Dermis blood vessel endothelial cell (primary cell): ENCODE results near the gene SSC5D. TPM values are rescaled to one million over a fixed set of nuclear protein-coding genes. Genes with fewer than 3 reads are reported as not detected.

Experiments
- DNase-seq: peaks from one replicate; pipeline ENCODE4 v3.0.0; 2010
- total RNA-seq: library from RNA; depleted of rRNA; stranded (reverse); fragments of >200 nt; gene quantifications from 2 replicates; pipeline ENCODE4 v1.2.3, GENCODE V29; 2014

Gene SSC5D
- total RNA-seq, 1 donor from 2014 or later = 0.51 TPM

DNA sequence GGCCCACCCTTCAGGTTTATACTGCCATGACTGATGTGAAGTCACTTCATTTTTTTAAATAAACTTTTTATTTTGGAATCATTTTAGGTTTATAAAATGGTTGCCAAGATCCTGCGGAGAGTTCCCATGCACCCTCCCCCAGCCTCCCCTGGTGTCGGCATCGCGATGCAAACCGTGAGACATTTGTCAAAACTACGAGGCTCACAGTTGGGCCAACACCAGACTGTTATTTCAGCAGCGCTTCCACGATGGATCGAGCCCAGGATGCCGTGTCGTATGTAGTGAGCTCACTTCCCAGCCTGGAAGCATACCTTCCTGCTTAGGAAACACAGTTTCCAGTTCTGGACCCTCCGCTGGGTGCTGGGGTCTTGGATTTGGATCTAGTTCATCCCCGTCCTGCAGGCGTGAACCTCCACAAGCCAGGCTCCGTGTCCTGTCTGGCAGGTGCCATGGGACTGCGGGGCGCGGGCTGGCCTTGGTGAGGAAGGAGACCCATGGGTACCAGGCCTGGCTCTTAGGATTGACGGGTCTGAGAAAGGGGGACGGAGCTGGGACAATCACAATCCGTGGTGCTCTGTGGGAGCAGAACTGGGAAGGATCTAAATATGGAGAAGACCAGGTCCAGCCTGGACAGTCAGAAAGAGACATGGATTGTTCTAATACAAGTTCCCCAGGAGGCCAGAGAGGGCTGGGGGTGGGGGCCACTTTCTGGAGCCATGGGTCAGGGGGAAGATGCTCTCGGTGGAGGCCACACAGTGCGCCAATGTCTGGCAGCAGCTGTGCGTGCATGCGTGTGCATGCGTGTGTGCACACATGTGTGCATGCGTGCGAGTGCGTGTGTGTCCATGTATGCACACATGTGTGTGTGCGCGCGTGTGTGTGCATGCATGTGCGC, 51.1 kb downstream of the SSC5D start:
- no peak for DNase-seq

DNA sequence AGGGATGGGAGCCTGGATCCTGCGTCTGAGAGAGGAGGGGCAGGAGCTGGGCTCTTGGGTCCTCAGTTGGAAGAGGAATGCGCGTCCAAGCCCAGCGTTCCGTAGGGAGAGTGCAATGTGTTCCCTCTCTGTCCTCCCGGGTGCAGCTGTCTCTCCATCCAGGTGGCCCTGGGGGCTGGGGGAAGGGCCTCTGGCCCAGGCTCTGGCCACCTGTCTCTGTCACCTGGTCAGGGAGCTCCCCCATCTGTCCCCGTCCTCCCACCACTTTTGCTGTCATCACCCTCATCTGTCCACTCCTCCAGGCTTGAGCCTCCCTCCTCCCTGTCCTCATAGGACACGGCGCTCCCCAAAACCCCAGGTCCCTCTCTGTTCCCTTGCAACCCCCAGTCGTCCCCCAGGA, 52.4 kb downstream of the SSC5D start:
- no peak for DNase-seq

DNA sequence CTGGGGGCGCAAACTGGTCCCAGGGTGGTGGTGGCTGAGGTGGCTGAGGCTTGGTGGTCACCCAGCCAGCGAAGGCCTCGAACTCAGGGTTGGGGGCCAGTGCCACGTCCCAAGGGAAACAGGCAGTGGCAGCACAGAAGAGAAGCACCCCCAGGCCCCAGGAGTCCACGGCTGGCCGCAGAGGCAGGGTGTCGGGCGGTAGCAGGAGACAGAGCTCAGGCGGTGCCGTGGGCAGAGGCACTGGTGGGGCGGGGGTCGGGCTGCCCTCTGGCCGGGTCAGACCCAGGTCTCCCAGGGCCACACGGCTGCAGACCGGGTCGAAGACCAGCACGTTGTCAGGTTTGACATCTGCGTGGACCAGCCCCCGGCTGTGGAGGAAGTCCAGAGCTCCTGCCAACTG, 52.9 kb downstream of the SSC5D start:
- no peak for DNase-seq

DNA sequence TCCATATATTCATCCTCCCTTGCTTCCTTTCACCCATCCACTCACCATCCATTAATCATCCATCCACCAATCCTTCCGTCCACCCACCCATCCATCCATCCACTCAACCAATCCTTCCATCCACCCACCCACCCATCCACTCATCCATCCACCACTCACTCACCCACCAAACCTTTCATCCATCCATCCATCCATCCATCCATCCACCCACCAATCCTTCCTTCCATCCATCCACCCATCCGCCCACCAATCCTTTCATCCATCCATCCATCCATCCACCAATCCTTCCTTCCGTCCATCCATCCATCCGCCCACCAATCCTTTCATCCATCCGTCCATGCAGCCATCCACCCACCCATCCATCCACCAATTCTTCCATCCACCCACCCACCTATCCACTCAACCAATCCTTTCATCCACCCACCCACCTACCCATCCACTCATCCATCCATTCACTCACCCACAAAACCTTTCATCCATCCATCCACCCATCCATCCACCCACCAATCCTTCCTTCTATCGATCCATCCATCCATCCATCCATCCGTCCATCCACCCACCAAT, 54.1 kb downstream of the SSC5D start:
- no peak for DNase-seq

DNA sequence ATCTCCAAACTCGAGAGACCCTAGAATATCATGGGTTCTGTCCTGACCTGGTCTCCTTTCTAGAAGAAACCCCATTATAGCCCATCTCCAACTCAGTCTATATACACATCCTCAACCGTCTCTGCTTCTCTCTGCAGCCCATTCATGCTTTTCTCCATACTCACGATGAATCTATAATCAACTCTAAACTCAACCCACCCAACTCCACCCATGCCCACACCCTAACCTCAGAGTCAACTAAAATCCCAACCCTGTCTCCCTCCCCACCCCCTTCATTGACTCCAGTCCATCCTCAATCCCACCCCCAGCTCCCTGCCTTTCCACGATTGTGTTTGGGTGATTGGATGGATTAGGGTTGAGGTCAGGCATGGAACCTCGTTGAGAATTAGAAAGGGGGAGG, 55.3 kb downstream of the SSC5D start:
- DNase-seq = no peak

DNA sequence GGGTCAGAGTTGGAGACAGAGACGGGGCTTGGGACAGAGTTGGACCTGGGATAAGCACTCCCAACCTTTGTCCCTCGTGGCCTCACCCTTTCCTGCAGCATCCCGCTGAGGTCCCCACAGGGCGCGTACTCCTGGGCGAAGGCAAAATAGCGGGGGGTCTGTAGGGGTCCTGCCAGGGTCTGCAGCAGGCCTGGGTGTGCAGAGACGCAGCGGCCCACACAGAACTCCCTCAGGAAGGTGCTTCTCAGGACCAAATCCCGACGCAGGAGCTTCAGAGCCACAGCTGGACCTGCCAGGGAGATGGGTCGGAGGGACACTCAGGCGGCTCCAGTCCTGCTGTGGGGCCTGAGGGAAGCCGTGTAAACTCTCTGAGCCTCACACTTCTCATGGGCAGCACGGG, 55.8 kb downstream of the SSC5D start:
- DNase-seq = no peak

DNA sequence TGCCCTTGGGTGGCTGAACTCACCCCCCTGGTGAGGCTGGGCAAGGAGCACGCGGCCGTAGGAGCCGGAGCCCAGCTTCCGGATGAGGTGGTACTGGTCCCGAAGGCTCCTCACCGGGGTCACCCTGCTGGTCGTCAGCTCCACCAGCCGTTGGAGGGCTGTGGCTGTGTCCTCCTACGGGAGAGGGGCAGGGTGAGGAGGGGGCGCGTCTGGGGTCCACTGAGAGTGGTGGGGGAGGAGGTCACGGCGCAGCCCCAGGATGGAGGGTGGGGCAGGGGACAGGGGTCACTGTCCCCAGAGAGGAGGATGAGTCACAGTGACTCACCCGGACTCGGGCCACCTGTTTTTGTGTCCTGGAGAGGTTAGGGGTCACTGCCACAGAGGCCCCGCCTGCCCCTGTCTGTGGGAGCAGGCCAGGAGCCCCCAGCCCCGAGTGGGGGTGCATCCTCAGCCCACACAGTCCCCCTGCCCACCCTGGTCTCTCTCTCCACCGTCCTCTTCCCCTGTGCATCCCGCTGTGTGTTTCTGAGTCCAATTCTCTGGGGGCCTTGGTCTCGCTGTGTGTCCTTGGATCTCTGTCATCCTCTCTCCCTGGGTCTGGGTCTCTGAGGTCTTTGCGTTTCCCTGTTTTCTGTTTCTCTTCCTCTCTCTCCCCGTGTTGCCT, 56.7 kb downstream of the SSC5D start:
- no peak for DNase-seq

DNA sequence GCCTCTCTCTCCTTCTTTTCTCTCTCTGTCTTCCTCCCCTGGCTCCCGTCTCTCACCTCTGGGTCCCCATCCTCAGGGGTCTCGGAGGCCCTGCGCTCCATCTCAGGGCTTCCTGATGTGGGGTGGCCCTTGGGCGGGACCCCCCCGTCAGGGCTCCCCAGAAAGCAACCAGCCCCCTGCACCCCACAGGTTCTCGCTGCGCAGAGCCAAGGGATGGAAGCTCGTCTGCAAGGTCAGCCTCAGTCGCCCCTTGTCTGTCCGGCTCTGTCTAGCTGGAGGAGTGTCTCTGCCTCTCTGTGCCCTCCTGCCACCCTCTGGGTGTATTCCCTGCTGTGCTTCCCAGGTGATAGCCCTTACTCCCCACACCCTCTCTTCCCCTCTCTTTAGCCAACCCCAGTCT, 57.2 kb downstream of the SSC5D start, which contains the start of gene SBK3:
TSS of gene SBK3 (minus strand) at position 101 of the 400 bp plus-strand sequence. CDS start at position 101, 0 bp downstream.
- DNase-seq = no peak

DNA sequence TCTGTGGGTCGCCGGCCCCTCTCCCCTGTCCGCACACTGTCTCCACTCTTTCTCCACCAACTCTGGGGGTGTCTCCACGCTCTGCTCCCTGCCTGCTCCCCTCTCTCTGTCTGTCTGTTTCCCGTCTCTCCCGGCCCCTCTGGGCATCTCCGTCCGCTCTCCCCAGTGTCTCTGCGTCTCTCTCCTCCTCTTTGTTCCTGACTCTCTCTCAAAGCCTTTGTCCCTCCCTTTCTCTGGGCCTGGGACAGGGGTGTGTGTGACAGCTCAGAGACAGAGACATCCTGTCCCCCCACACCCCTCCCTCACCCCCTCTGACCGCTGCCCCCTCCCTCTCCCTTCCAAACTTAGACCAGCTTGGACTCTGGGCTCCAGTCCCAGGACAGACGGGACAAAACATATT, 57.8 kb downstream of the SSC5D start:
- DNase-seq = no peak

DNA sequence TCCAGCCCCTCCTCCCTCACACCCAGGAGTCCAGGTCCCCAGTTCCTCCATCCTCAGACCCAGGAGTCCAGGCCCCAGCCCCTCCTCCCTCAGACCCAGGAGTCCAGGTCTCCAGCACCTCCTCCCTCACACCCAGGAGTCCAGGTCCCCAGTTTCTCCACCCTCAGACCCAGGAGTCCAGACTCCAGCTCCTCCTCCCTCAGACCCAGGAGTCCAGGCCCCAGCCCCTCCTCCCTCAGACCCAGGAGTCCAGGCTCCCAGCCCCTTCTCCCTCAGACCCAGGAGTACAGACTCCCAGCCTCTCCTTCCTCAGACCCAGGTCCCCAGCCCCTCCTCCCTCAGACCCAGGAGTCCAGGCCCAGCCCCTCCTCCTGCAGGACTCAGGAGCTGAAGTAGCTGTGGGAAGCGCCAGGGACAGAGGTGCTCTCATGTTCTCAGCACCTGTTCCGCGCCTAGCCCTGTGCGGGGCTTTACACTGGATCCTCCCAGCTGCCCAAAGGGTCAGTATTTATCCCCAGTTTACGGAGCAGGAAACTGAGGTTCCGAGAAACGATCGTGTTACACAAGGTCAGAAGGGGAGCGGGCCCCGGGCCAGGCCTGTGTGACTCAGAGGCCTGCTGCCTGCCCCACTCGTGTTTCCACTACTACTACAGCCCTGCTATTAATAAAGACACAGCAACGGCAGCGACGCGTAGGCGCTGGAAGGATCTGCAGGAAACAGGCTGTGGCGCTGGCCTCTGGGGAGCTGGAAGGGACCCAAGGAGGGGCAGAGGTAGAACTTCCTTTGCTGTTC, 58.8 kb downstream of the SSC5D start:
- peak; percentile 94 for DNase-seq

DNA sequence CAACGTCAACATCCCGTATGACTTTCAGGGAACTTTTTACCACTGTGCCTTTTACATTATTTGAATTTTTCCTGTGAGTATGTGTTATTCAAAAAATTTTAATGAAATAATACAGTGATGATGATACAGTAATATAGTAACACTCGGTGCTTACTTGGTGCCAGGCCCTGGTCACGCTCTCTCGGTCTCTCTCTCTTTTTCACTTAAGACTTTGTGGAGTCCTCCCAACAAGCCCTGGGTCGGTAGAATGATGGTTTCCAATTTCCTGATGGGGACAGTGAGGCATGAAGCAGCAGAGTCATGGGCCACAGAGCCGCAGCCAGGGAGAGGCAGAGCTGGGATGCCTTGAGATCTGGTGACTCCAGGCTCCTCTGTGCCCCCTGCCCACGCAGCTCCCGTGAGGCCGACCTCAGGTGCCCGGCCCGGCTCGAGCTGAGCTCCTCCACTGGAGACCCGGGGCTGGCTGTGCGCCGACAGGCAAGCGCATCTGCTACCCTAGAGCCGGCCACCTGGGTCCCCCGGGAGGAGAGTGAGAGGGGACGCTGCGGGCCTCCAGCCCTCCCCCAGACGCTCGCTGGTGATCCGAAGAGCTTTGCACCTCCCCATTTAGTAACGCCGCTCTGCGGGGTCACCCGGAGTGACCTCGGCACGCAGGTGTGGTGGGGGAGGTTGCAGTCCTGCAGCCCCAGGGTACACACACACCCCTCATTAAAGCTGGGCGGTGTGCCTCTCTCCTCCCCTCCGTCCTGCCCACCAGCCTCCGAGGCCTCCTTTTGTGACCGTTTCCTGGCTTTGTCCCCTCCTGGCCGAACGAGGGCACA, 61.5 kb downstream of the SSC5D start:
- peak; percentile 80 for DNase-seq

DNA sequence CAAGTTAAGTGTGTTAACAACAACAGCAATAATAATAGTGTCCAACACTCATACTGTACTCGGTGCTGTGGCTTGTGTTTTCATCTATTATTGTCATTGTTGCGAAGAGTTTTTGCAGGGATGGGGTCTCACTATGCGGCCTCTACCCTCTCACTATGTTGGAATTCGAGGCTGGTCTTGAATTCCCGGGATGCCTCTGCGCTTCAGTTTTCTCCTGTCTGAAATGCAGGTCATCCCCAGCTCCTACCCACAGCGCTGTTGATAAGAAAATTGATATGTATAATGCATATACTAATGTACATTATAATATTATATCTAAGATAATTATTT, 62.0 kb downstream of the SSC5D start:
- no peak for DNase-seq

DNA sequence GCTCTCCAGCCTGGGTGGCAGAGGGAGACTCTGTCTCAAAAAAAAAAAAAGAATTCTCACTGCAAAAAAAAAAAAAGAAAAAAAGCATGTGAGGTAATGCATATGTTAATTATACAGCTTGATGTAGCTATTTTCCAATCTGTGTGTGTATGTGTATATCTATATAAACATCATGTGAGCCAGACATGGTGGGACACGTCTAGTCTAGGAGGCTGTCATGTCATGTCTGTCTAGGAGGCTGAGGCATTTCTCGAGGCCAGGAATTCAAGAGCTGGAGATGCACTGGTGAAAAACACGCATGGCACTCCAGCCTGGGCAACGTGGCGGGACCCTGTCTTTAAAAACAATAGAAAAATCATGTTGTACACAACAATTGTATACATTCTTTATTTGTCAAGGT, 64.0 kb downstream of the SSC5D start:
- DNase-seq = no peak

DNA sequence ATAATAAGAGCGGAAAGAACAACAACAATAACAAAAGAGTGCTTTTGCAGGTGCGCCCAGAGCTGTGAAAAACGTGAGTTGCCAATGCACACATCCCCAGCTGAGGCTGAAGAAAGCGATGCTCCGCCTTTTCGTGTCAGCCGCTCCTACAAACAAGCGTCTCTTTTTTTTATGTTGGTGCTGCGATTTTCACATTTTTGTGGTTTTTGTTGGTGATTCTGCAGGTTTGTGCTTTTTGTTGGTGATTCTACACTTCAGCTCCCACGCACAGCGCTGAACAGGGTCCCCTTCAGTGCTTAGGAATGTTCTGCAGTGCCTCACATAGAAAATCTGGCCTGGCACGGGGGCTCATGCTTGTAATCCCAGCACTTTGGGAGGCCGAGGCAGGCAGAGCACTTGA, 64.4 kb downstream of the SSC5D start:
- no peak for DNase-seq

DNA sequence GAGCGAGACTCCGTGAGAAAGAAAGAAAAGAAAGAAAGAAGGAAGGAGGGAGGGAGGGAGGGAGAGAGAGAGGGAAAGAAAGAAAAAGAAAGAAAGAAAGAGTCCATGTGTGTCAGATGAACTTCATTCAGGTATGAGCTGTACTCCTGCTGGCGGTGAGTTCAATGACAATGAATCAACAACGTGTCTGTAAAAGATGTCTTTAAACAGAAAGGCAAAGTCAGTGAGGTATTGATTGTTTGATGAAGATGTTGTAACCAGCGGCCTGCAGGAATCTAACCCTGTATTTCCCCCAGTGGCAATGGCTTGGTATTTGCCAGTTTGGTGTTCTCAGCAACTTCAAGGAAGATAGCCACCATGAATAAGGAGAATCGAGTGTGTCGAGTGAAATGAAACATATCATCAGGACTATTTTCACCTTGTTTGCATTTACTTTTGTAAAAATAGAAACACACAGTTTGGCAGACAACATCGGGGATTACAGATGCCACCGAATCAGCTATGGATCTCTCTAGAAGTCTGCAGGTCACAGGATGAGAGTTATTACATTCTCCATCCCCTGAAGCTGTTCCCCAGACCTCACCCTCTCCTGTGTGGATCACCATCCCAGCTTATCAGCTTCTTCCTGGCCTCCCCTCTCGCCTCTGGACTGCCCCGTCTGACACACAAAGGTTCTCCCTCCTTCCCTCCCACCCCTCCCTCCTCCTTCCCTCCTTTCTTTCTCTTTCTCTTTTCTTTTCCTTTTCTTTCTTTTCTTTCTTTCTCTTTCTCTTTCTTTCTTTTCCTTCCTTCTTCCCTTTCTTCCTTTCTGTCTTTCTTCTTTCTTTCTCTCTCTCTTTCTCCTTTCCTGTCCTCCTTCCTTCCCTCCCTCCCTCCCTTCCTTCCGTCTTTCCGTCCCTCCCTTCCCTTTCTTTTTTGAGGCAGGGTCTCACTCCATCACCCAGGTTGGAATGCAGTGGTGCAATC, 65.3 kb downstream of the SSC5D start:
- no peak for DNase-seq

DNA sequence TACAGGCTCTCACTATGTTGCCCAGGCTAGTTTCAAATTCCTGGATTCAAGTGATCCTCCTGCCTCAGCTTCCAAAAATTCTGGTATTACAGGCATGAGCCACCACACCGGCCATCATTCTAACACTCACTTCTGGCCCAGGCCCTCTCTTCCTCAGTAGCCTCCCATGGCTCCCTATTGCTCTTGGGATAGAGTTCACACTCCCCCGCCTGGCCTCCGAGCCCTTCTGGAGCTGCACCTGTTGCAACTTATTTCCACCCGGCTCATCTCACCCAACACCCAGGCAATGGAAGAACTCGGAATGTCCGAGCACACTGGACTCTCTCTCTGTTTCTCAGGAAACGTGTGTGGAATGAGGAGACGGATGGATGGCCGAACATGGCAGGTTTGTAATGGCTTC, 66.1 kb downstream of the SSC5D start:
- DNase-seq = no peak

DNA sequence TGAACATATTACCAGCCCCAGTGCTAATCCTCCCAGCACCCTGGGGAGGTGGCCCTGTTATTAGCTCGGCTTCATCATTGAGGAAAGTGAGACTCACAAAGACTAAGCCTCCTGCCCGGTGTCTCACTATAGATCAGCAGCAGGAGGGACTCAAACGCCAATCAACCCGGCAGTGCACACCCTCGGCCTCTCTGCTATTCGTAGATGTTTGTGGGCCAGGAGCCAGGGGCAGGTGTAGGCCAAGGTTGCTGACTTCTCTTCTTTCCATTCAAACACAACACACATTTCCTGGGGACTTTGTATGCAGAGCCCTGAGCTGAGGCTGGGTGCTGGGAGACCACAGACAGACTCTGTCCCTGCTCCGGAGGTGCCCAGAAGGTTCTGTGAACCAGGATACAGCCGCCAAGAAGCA, 66.5 kb downstream of the SSC5D start:
- no peak for DNase-seq

DNA sequence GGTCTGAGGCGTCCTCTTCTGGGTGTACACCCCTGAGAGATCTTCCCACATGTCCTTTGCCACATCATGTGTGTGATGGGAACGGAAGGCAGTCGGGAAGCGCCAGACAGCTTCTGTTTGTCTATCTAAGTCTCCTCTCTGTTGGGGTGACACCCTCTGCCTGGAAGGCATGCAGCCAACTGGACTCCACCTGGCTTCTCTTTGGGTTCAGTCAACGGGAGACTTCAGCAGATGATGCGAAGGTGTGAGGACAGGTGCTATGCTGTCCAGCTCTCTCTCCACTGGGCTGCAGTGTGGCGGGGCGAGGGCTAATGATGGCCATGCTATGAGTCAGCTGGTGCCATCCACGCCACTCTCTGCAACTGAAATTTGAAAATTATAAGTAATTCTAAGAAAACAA, 71.4 kb downstream of the SSC5D start:
- no peak for DNase-seq

DNA sequence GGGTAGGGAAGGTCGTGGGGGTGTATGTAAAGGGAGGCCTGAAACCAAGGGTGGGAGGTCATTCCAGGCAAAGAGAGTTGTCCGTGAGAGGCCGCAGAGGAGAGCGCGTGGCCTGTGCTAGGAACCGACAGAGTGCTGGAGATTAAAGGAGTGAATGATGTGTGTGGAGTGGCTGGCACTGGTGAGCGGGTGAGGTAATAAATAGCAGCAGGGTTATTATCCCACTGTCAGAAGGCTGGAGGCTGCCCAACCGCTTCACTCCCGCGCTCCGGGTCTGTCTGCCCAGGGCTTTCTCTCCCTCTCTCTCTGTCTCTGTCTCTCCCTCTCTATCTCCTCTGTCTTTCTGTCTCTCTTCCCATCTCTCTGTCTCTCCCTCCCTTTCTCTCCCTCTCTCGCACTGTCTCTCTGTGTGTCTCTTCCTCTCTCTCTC, 75.0 kb downstream of the SSC5D start:
- DNase-seq = no peak

DNA sequence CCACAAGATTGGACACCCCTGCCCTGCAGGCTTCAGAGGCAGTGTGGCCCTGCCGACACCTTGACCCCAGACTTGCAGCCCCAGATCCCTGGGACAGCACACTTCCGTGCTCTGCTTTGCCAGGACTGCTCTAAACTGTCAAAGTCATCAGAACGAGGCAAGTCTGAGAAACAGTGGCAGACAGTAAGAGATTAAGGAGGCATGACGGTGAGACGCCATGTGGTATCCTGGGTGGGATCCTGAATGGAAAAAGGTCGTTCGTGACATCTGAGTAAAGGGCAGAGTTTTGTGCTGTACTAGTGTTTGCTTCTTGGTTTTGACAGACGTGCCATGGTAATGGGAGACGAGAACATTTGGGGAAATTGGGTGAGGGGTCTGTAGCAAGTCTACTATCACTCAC, 78.6 kb downstream of the SSC5D start:
- no peak for DNase-seq
